CD14-positive monocyte (primary cell): ENCODE measurements around the gene TIMP2. TPM values are rescaled to one million over a fixed set of nuclear protein-coding genes. Genes with fewer than 3 reads are reported as not detected.

Experiments
- DNase-seq, 3 donors: peaks; one replicate each; pipeline ENCODE4 v3.0.0-alpha.2; 2011 to 2022
- H2AFZ ChIP-seq: 2 replicates; pipeline ENCODE4 v1.6.0; 2012; ENCODE audit warnings: mild to moderate bottlenecking, low read depth, low read length, inconsistent platforms; ENCODE audit not compliant: insufficient read depth, poor library complexity, severe bottlenecking
- H3K27ac ChIP-seq, 2 donors: 1 replicate in 1 of 2; 2 replicates in 1 of 2; pipeline ENCODE4 v1.5.1; 2012 to 2013; ENCODE audit warnings: low read length in 2 of 2, control low read depth in 1 of 2, inconsistent platforms in 1 of 2, low read depth in 1 of 2, mild to moderate bottlenecking in 1 of 2
- H3K27me3 ChIP-seq, 2 donors: one replicate each; pipeline versions ENCODE4 v1.6.0 to v1.6.1; 2011 to 2013; ENCODE audit warnings: low read length in 2 of 2; ENCODE audit not compliant: control insufficient read depth in 2 of 2, insufficient read depth in 2 of 2
- H3K36me3 ChIP-seq, 2 donors: replicated peaks in 1 of 2; 1 replicate in 1 of 2; 2 replicates in 1 of 2; pipeline versions ENCODE4 v1.5.1 to v1.6.1; 2012 to 2013; ENCODE audit warnings: low read length in 2 of 2, control low read depth in 1 of 2, inconsistent platforms in 1 of 2, mild to moderate bottlenecking in 1 of 2; ENCODE audit not compliant: insufficient read depth in 2 of 2, control insufficient read depth in 1 of 2
- H3K4me1 ChIP-seq, 2 donors: 1 replicate in 1 of 2; 2 replicates in 1 of 2; pipeline versions ENCODE4 v1.5.1 to v1.6.1; 2012 to 2013; ENCODE audit warnings: low read length in 2 of 2, control low read depth in 1 of 2, inconsistent platforms in 1 of 2, mild to moderate bottlenecking in 1 of 2, moderate library complexity in 1 of 2; ENCODE audit not compliant: insufficient read depth in 2 of 2, control insufficient read depth in 1 of 2
- H3K4me2 ChIP-seq: replicated peaks from 2 replicates; pipeline ENCODE3; 2012; ENCODE audit warnings: low read length, moderate library complexity, mild to moderate bottlenecking; ENCODE audit not compliant: poor library complexity, severe bottlenecking; ENCODE audit errors: extremely low read depth
- H3K4me3 ChIP-seq, 3 experiments: fragments of 200-600 bp in 1 of 3; sonication (generic) in 1 of 3; replicated peaks in 1 of 3; 1 replicate in 2 of 3; 2 replicates in 1 of 3; pipeline ENCODE4 v1.5.1; 2011 to 2013; ENCODE audit warnings: low read length in 3 of 3, mild to moderate bottlenecking in 3 of 3, control low read depth in 2 of 3, low read depth in 2 of 3, inconsistent platforms in 1 of 3, moderate library complexity in 1 of 3
- H3K79me2 ChIP-seq: 2 replicates; pipeline ENCODE4 v1.6.0; 2012; ENCODE audit warnings: mild to moderate bottlenecking, control low read depth, inconsistent platforms, low read length, moderate library complexity; ENCODE audit not compliant: insufficient read depth
- H3K9ac ChIP-seq: 2 replicates; pipeline ENCODE4 v1.6.0; 2017; ENCODE audit warnings: low read length, mild to moderate bottlenecking; ENCODE audit not compliant: insufficient read depth, poor library complexity, severe bottlenecking
- H3K9me3 ChIP-seq, 2 donors: replicated peaks in 1 of 2; 1 replicate in 1 of 2; 2 replicates in 1 of 2; pipeline versions ENCODE4 v1.5.1 to v1.6.1; 2012 to 2013; ENCODE audit warnings: low read length in 2 of 2, control low read depth in 1 of 2; ENCODE audit not compliant: control insufficient read depth in 1 of 2, insufficient read depth in 1 of 2
- H4K20me1 ChIP-seq: 2 replicates; pipeline ENCODE4 v1.6.0; 2012; ENCODE audit warnings: mild to moderate bottlenecking, low read length, control low read depth, moderate library complexity; ENCODE audit not compliant: insufficient read depth
- H3K27ac Mint-ChIP-seq, 7 donors: one replicate each; pipeline ENCODE4 v1.8.0; 2020; ENCODE audit warnings: mild to moderate bottlenecking in 7 of 7, mixed read lengths in 7 of 7, moderate library complexity in 6 of 7, inconsistent platforms in 2 of 7
- H3K27me3 Mint-ChIP-seq, 3 donors: one replicate each; pipeline ENCODE4 v1.8.0; 2021 to 2022; ENCODE audit warnings: low read depth in 3 of 3, mild to moderate bottlenecking in 3 of 3, mixed read lengths in 3 of 3, moderate library complexity in 3 of 3, inconsistent platforms in 1 of 3
- H3K36me3 Mint-ChIP-seq, 2 donors: one replicate each; pipeline ENCODE4 v1.8.0; 2020; ENCODE audit warnings: mixed read lengths in 2 of 2, inconsistent platforms in 1 of 2, mild to moderate bottlenecking in 1 of 2
- H3K4me1 Mint-ChIP-seq: one replicate; pipeline ENCODE4 v1.8.0; 2020; ENCODE audit warnings: mild to moderate bottlenecking, mixed read lengths
- H3K4me3 Mint-ChIP-seq, 2 donors: one replicate each; pipeline ENCODE4 v1.8.0; 2020; ENCODE audit warnings: mild to moderate bottlenecking in 2 of 2, mixed read lengths in 2 of 2, moderate library complexity in 1 of 2
- H3K9me3 Mint-ChIP-seq, 7 donors: one replicate each; pipeline ENCODE4 v1.8.0; 2020 to 2022; ENCODE audit warnings: mixed read lengths in 7 of 7, mild to moderate bottlenecking in 6 of 7, moderate library complexity in 6 of 7, inconsistent platforms in 2 of 7
- whole genome bisulfite sequencing: methylation state at CpG from one replicate; pipeline ENCODE4 v1.1.5; 2013; ENCODE audit warnings: missing lambda C conversion rate; ENCODE audit not compliant: insufficient coverage; 5-methylcytosine and 5-hydroxymethylcytosine counted together
- intact Hi-C, 2 donors: fragments of 100-400 bp; cut with micrococcal nuclease; formaldehyde crosslinking; loops; one replicate each; pipeline versions ENCODE4 v1.15.0 to v1.15.1; 2023
- polyA plus RNA-seq, 3 donors: library from polyadenylated mRNA; depleted of rRNA in 1 of 3; unstranded in 2 of 3; stranded (reverse) in 1 of 3; fragments of 300-500 nt in 2 of 3; fragments of >200 nt in 1 of 3; fragmentation: Illumina TruSeq in 2 of 3; gene quantifications; 1 replicate in 2 of 3; 2 replicates in 1 of 3; pipeline ENCODE4 v1.2.3, GENCODE V29; 2012 to 2021
- TF ChIP-seq, protein P1 (sequence below): fragments of 200-600 bp; IDR thresholded peaks from one replicate; pipeline ENCODE4 v1.8.0; 2022; ENCODE audit warnings: antibody characterized with exemption, mild to moderate bottlenecking

The TIMP2 gene
- polyA plus RNA-seq, 3 donors: 4.5 to 101 (median 6.4) TPM

DNA sequence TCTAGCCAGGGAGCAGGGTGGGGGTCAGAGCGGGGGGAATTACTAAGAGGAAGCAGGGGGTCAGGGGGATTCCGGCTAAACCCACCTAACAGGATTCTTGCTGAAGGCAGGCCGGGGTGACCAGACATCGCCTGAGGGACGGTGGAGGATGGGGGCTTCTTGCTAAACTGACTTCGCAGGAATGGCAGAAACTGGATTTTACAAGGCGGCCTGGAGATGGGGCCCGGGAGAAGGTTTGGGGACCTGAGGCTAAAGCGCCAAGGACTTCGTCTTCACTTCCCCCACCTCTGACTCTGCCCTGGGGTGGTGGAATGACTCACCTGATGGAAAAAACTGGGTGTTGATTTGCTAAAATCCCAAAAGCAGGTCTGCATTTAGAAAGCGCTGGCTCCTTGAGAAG lies 31.1 kb upstream of the TIMP2 start:
- H3K4me2 ChIP-seq: no peak overlapping the region

DNA sequence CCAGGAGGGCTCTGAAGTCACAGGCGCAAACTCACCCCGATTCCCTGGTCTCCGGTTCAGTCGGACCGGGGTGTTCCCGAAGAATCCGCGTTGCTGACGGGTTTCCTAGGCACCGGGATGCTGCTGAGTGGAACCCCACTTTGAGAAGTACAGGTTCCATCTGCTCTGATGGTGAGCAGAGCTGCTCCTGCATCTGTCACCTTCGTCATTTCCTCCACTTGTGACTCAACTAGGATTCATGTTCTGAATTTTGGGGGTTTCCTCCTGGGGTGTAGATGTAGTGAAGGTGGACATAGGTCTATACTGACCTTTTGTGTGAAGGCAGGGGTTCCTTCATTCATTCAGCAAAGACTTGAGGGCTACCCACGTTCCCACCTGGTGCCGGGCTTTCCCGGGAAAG lies 29.5 kb upstream of the TIMP2 start:
- WGBS: 94% methylated on average over 4 of the region's 14 CpGs
- H4K20me1 ChIP-seq: no peaks in the 10 kb centered on the region

More for the DNA sequence above, 31.1 kb upstream of the TIMP2 start:
- Mint-ChIP-seq H3K36me3 (no peaks in the 10 kb centered on the region), H3K9me3 (peaks cover 0 to 12% (median 5%) of the 10 kb centered on the region in 7 donors), H3K4me3 (no peak overlapping the region), H3K4me1 (peaks cover 4% of the 10 kb centered on the region), H3K27me3 (peaks cover 2 to 9% (median 7%) of the 10 kb centered on the region in 3 donors), H3K27ac (no peak overlapping the region)
- intact Hi-C loops: no loop called here
- Histone ChIP-seq H3K79me2 (no peaks in the 10 kb centered on the region), H3K27me3 (no peaks in the 10 kb centered on the region), H2AFZ (no peak overlapping the region), H3K4me1 (no peaks in the 10 kb centered on the region), H3K9me3 (peaks cover under 1 to 13% of the 10 kb centered on the region in 2 donors), H4K20me1 (no peaks in the 10 kb centered on the region), H3K36me3 (no peaks in the 10 kb centered on the region), H3K9ac (no peak overlapping the region), H3K27ac (no peak overlapping the region), H3K4me3 (no peak overlapping the region)
- 76% methylated on average over 6 of the region's 11 CpGs for WGBS
- DNase-seq: no peak
- TF ChIP-seq, protein P1, sequence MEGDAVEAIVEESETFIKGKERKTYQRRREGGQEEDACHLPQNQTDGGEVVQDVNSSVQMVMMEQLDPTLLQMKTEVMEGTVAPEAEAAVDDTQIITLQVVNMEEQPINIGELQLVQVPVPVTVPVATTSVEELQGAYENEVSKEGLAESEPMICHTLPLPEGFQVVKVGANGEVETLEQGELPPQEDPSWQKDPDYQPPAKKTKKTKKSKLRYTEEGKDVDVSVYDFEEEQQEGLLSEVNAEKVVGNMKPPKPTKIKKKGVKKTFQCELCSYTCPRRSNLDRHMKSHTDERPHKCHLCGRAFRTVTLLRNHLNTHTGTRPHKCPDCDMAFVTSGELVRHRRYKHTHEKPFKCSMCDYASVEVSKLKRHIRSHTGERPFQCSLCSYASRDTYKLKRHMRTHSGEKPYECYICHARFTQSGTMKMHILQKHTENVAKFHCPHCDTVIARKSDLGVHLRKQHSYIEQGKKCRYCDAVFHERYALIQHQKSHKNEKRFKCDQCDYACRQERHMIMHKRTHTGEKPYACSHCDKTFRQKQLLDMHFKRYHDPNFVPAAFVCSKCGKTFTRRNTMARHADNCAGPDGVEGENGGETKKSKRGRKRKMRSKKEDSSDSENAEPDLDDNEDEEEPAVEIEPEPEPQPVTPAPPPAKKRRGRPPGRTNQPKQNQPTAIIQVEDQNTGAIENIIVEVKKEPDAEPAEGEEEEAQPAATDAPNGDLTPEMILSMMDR: no peak

More for the DNA sequence above, 29.5 kb upstream of the TIMP2 start:
- Histone ChIP-seq H3K27me3 (no peaks in the 10 kb centered on the region), H2AFZ (no peak overlapping the region), H3K27ac (no peak overlapping the region), H3K36me3 (no peaks in the 10 kb centered on the region), H3K4me3 (no peak overlapping the region), H3K9me3 (peaks cover 15 to 29% of the 10 kb centered on the region in 2 donors), H3K9ac (no peak overlapping the region), H3K79me2 (no peaks in the 10 kb centered on the region), H3K4me2 (no peak overlapping the region), H3K4me1 (no peaks in the 10 kb centered on the region)
- Mint-ChIP-seq H3K9me3 (peaks cover 7 to 28% (median 21%) of the 10 kb centered on the region in 7 donors), H3K27ac (no peak overlapping the region), H3K36me3 (peaks cover 3 to 7% of the 10 kb centered on the region in 2 donors), H3K4me3 (no peak overlapping the region), H3K4me1 (no peaks in the 10 kb centered on the region), H3K27me3 (peaks cover 3 to 9% (median 7%) of the 10 kb centered on the region in 3 donors)
- TF ChIP-seq, protein P1: no peak
- intact Hi-C loops: no loop called here
- DNase-seq: no peak
